Posterior cingulate gyrus (tissue), 11 donors: ENCODE data around the gene KCNJ10.

Source experiments
- DNase-seq, 10 donors: peaks; one replicate each; pipeline versions ENCODE4 v3.0.0 to v3.0.0-alpha.2; 2020 to 2021; ENCODE audit warnings: mixed read lengths in 3 of 10
- intact Hi-C: fragments of 100-400 bp; cut with DNase I; formaldehyde crosslinking; loops from one replicate; pipeline ENCODE4 v1.15.1; 2023

KCNJ10 gene

GRCh38 chr1:160032165-160032820 is 37.7 kb downstream of the KCNJ10 start:
- intact Hi-C loops = no loop called here
- no peak for DNase-seq

- intact Hi-C loops = no loop called here
- DNase-seq = peak; percentile 88 to 99 (median 92)
Observed at GRCh38 chr1:160031365-160032164, 38.4 kb downstream of the KCNJ10 start, which contains the start of gene PIGM. TSS of gene PIGM (minus strand) at chr1:160031990. CDS start at chr1:160031739, 251 bp downstream.

GRCh38 chr1:160030657-160031364 is 39.1 kb downstream of the KCNJ10 start:
- DNase-seq = no peak
- intact Hi-C loops = no loop called here

GRCh38 chr1:160028426-160028825 is 41.5 kb downstream of the KCNJ10 start:
- no peak for DNase-seq
- intact Hi-C loops = no loop called here

- no peak for DNase-seq
- intact Hi-C loops = no loop called here
Observed at GRCh38 chr1:160025314-160025713, 44.6 kb downstream of the KCNJ10 start.

GRCh38 chr1:160024195-160024905 is 45.6 kb downstream of the KCNJ10 start:
- no peak for DNase-seq
- intact Hi-C loops = no loop called here

- no peak for DNase-seq
- intact Hi-C loops = no loop called here
Observed at GRCh38 chr1:160022330-160023310, 47.3 kb downstream of the KCNJ10 start.

GRCh38 chr1:160021376-160022074 is 48.4 kb downstream of the KCNJ10 start:
- DNase-seq = no peak
- intact Hi-C loops = no loop called here

- intact Hi-C loops = no loop called here
Observed at GRCh38 chr1:160020196-160020595, 49.8 kb downstream of the KCNJ10 start.

GRCh38 chr1:160018900-160019299 is 51.1 kb downstream of the KCNJ10 start:
- intact Hi-C loops = no loop called here
- no peak for DNase-seq

More at GRCh38 chr1:160020196-160020595, 49.8 kb downstream of the KCNJ10 start:
- DNase-seq = no peak

- DNase-seq = no peak
- intact Hi-C loops = no loop called here
Observed at GRCh38 chr1:160018347-160018746, 51.6 kb downstream of the KCNJ10 start.

GRCh38 chr1:160017592-160017991 is 52.4 kb downstream of the KCNJ10 start:
- no peak for DNase-seq
- intact Hi-C loops = no loop called here

GRCh38 chr1:160011781-160012180 is 58.2 kb downstream of the KCNJ10 start:
- intact Hi-C loops = no loop called here
- no peak for DNase-seq

GRCh38 chr1:160009801-160010200 is 60.2 kb downstream of the KCNJ10 start:
- no peak for DNase-seq
- intact Hi-C loops = loop anchor here (10.0 kb wide), 2 partner anchors 215 to 875 kb away; no protein-coding TSS in a partner anchor

GRCh38 chr1:160009081-160009480 is 60.9 kb downstream of the KCNJ10 start:
- DNase-seq = no peak
- intact Hi-C loops = loop anchor here (10.0 kb wide), 2 partner anchors 214 to 874 kb away; no protein-coding TSS in a partner anchor

- intact Hi-C loops = loop anchor here (1.0 to 10.0 kb wide), 3 partner anchors 71 to 873 kb away; no protein-coding TSS in a partner anchor
- DNase-seq = no peak
Observed at GRCh38 chr1:160007577-160008200, 62.3 kb downstream of the KCNJ10 start.

GRCh38 chr1:160006312-160006940 is 63.5 kb downstream of the KCNJ10 start:
- intact Hi-C loops = loop anchor here (10.0 kb wide), 2 partner anchors 212 to 872 kb away; no protein-coding TSS in a partner anchor
- DNase-seq = peak in 6 of 10 donors; percentile 32 to 83 (median 36)
